Measurements from ENCODE around the gene METTL8. TPM values are rescaled to one million over a fixed set of nuclear protein-coding genes. Genes with fewer than 3 reads are reported as not detected.
A peak's percentile ranks its signal among the peaks of the same experiment; 100 is the strongest.
"Not testable (repeated sequence)": the region's sequence is repeated elsewhere in the genome, so short reads cannot be mapped to it uniquely, and the experiment has no call there.

Gene METTL8
- total RNA-seq, 1 donor from 2014 or later: 31.5 TPM

GRCh38 chr2:171416009-171416926 is 17.5 kb downstream of the METTL8 start:
- peak; percentile 85 for DNase-seq (ENCODE audit: low read depth)
- peak; percentile 98 for TF ChIP-seq CTCF (conservative IDR thresholded peaks at IDR 0.05; ENCODE audit: low read depth, low read length)
- H3K4me3 ChIP-seq (ENCODE audit: low read depth, low read length): no peak overlapping the region

- not testable (repeated sequence) for DNase-seq (ENCODE audit: low read depth); H3K4me3 ChIP-seq (ENCODE audit: low read depth, low read length)
These were observed 19.1 kb downstream of the METTL8 start for GRCh38 chr2:171414645-171415044.

DNA sequence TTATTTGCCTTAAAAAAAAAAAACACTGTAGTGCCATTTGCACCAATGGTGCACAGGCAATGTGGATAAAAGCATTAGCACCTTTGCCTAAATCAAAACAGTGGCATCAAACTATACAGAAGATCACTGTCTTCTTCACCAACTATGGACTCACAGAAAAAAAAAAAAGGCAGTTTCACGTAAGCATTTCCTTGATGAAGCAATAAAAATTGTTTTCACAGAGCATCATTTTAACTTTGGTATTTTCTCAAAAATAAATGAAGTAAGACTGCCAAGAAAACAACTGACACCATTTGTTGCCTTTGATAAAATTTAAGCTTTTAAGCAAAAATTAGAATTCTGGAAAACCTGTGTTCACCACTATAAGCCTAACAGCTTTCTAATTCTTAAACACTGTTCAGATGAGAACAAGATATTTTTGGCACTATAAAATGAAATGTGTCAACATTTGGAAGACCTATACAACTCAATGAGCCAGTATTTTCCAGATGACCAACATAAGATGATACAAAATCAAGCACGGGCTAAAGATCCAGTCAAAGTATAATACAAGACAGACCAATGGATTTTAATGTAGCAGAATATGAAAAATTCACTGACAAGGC is 21.1 kb downstream of the METTL8 start:
- no peak for DNase-seq (ENCODE audit: low read depth)
- TF ChIP-seq CTCF (conservative IDR thresholded peaks at IDR 0.05; ENCODE audit: low read depth, low read length): no peak
- H3K4me3 ChIP-seq (ENCODE audit: low read depth, low read length): no peak overlapping the region

DNA sequence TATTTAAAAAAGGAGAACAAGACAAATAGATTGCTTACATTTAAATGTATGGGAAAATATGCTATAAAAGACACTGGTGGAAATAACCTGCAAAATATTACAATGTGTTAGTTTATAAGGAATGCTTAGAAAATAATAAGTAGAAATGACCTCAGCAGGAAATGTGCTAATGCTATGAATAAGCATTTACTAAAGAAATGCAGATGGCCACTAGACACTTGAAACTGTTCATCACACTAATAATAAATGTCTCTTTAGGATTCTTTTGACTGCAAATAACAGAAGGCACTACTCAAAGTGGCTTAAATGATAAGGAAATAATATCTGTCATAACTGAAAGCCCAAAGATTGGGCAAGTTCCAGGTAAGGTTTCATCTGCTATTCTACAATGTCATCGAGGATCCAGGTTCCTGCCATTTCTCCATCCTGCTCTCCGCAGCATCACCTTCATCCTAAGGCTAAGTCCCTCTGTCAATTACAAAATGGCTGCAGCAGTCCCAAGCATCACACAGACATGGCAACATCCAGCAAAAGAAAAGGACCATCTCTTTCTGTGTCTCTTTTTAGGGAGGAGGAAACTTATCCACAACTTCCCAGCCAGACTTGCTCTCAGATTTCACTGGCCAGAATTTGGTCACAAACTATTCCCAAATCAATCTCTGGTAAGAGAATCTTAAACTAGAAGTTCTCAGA is 21.9 kb downstream of the METTL8 start:
- no peak for DNase-seq (ENCODE audit: low read depth)
- TF ChIP-seq CTCF (conservative IDR thresholded peaks at IDR 0.05; ENCODE audit: low read depth, low read length): no peak

DNA sequence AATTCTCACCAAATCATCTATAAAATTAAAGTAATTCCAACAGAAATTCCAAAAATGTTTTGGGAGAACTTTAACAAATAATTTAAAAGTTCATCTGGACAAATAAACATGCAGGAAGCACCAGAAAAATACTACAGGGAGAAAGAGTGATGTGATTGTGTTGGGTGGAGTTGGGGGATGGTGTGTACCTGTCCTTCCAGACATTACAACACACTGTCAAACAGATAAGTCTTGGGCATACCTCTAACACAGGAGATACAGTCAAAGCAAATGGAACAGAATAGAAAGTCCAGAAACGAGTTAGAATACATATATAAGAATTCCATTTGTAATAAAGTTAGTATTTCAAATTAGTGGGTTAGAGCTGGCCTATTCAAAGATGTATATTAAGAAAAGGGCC is 22.6 kb downstream of the METTL8 start:
- H3K4me3 ChIP-seq (ENCODE audit: low read depth, low read length): no peak overlapping the region
- TF ChIP-seq CTCF (conservative IDR thresholded peaks at IDR 0.05; ENCODE audit: low read depth, low read length): no peak
- DNase-seq (ENCODE audit: low read depth): no peak

More for the DNA sequence above, 21.9 kb downstream of the METTL8 start:
- no peak overlapping the region for H3K4me3 ChIP-seq (ENCODE audit: low read depth, low read length)

GRCh38 chr2:171410624-171411023 is 23.2 kb downstream of the METTL8 start:
- no peak for TF ChIP-seq CTCF (conservative IDR thresholded peaks at IDR 0.05; ENCODE audit: low read depth, low read length)
- no peak overlapping the region for H3K4me3 ChIP-seq (ENCODE audit: low read depth, low read length)
- DNase-seq (ENCODE audit: low read depth): no peak

DNA sequence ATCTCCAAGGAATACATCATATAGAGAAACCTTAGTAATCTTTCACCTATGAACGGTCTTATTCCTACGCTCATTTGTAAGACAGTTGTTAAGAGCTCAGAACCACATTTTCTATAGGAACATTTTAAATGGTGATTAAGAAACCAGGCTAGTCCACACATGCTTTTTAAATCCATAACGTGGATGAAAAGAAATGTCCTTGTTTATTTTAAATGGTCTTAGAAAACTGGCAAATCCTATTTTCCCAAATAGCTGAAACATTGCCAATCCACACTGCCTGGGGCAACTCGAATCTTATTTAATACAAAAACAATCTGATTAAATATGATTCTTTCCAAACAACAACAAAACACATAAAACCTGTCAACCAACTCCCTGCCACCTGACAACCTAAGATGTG is 23.7 kb downstream of the METTL8 start:
- no peak for TF ChIP-seq CTCF (conservative IDR thresholded peaks at IDR 0.05; ENCODE audit: low read depth, low read length)
- H3K4me3 ChIP-seq (ENCODE audit: low read depth, low read length): no peak overlapping the region
- DNase-seq (ENCODE audit: low read depth): no peak
